IPS-15b (cell line): ENCODE measurements around the gene INS.

Source experiments
- H3K27me3 ChIP-seq: one replicate; pipeline ENCODE4 v1.6.1; 2013; ENCODE audit warnings: low read length; ENCODE audit not compliant: control insufficient read depth, insufficient read depth
- H3K36me3 ChIP-seq: one replicate; pipeline ENCODE4 v1.6.1; 2013; ENCODE audit warnings: low read length; ENCODE audit not compliant: control insufficient read depth, insufficient read depth
- H3K4me1 ChIP-seq: one replicate; pipeline ENCODE4 v1.6.1; 2013; ENCODE audit warnings: mild to moderate bottlenecking, low read length; ENCODE audit not compliant: control insufficient read depth, insufficient read depth
- H3K4me3 ChIP-seq: one replicate; pipeline ENCODE4 v1.5.1; 2013; ENCODE audit warnings: low read depth, low read length
- H3K9ac ChIP-seq: one replicate; pipeline ENCODE4 v1.6.1; 2013; ENCODE audit warnings: low read depth, mild to moderate bottlenecking, low read length
- H3K9me3 ChIP-seq: one replicate; pipeline ENCODE4 v1.6.1; 2013; ENCODE audit warnings: mild to moderate bottlenecking, low read length; ENCODE audit not compliant: control insufficient read depth, insufficient read depth

The INS gene

DNA sequence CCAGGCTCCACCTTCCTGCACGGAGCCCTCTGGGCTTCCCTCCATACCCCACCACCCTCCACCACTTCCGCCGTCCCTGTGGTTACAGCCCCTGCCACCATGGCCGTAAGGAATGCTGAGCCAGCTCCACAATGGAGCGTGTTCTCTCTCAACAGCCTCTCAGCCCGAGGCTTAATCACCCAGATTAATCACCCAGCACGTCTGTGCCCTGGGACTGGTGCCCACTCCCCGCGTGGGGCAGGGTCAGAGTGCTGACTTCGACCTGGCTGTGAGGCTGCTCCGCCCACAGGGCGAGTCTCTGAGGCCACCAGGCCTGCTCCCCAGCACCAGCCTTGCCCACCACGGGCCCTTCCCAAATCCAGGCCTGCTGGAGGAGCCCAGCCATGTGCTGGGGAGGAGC is 14.7 kb upstream of the INS start:
- H3K4me3 ChIP-seq = no peak overlapping the region

DNA sequence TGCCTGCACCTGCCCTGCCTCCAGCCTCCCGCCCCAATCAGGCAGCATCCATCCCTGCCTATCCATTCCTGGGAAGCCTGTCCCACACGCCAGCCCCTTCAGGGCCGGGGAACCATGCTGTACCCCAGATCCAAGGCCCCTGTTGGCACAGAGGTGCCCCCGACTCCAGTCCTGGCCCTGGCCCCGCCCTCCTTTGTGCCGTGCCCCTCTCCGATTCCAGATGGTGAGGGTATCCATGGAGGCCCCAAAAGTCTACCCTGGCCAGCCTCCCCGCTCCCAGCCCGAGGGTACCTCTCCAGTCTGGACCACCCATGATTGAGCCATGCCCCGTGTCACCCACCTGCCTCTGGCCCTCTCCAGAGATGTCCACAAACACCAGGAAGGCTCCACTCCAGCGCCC is 13.4 kb upstream of the INS start:
- H3K27me3 ChIP-seq = no peaks in the 10 kb centered on the region
- no peak overlapping the region for H3K4me3 ChIP-seq
- H3K4me1 ChIP-seq = no peaks in the 10 kb centered on the region
- no peaks in the 10 kb centered on the region for H3K9me3 ChIP-seq
- no peak overlapping the region for H3K9ac ChIP-seq
- H3K36me3 ChIP-seq = no peaks in the 10 kb centered on the region

More for the DNA sequence above, 14.7 kb upstream of the INS start:
- no peak overlapping the region for H3K9ac ChIP-seq
- H3K27me3 ChIP-seq = no peaks in the 10 kb centered on the region
- H3K4me1 ChIP-seq = no peaks in the 10 kb centered on the region
- H3K36me3 ChIP-seq = no peaks in the 10 kb centered on the region
- H3K9me3 ChIP-seq = no peaks in the 10 kb centered on the region

DNA sequence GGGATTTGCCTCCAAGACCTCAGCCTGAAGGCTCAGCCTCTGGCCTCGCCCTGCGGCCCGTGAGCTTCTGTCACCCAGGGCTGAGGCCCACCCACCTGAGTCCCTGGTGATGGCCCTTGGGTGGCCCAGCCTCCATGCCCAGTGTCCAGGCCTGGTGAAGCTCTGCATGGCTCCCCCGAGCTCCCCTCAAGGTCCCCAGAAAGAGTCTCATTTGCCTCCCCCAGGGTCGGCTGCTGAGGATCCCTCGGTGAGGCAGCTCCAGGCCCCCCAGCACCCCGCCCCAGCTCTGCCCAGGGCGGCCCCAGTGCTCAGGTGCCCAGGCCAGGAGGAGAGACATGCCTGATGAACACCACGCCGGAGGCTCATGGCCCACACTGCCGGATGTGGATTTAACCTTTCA is 12.8 kb upstream of the INS start:
- no peaks in the 10 kb centered on the region for H3K27me3 ChIP-seq
- H3K36me3 ChIP-seq = no peaks in the 10 kb centered on the region
- no peaks in the 10 kb centered on the region for H3K9me3 ChIP-seq
- H3K9ac ChIP-seq = no peak overlapping the region
- no peak overlapping the region for H3K4me3 ChIP-seq
- no peaks in the 10 kb centered on the region for H3K4me1 ChIP-seq

DNA sequence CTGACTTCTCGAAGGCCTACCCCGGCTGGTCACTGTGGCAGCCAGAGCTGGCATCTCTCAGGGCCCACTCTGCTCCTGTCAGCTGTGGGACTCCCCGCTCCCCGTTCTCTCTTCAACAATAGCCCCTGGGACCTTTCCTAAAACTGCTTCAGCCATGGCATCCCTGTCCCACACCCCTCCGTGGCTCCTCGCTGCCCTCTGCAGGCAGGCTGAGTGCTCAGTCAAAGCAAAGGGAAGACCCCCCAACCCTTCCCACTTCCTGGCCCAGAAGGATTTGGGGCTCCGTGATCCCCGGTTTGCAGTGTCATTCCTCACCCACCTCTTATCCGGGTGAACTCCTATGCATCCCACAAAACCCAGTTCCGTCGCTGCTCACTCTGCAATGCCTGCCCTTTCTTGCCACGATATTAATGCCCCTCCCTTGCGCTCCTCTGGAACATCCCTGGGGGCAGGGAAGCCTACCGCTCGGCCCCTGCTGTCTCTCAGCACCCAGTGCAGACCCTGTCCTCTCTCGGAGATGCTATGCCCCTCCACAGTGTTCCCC is 12.2 kb upstream of the INS start:
- Histone ChIP-seq H3K4me1 (no peaks in the 10 kb centered on the region), H3K4me3 (no peak overlapping the region), H3K36me3 (no peaks in the 10 kb centered on the region), H3K27me3 (no peaks in the 10 kb centered on the region), H3K9me3 (no peaks in the 10 kb centered on the region), H3K9ac (no peak overlapping the region)

DNA sequence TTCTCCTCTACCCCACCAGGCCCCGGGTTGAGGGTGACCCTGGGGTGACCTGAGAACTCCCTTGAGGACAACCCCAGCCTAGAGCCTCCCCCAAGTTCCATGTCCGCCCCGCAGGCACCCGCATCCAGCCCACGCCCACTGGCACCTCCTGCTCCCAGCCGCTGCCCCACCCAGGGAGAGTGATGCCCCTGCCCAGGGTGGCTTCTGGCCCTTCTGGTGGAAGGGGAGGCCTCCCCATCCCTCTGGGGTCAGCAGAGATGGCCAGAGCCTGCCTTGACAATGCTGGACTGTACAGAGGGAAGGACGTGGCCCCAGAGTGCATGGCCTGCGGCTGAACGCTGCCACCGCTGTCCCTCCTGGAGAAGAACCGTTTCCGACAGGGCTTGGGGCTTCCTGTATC is 11.7 kb upstream of the INS start:
- no peak overlapping the region for H3K4me3 ChIP-seq
- no peaks in the 10 kb centered on the region for H3K36me3 ChIP-seq
- no peak overlapping the region for H3K9ac ChIP-seq
- no peaks in the 10 kb centered on the region for H3K27me3 ChIP-seq
- no peaks in the 10 kb centered on the region for H3K4me1 ChIP-seq
- no peaks in the 10 kb centered on the region for H3K9me3 ChIP-seq

DNA sequence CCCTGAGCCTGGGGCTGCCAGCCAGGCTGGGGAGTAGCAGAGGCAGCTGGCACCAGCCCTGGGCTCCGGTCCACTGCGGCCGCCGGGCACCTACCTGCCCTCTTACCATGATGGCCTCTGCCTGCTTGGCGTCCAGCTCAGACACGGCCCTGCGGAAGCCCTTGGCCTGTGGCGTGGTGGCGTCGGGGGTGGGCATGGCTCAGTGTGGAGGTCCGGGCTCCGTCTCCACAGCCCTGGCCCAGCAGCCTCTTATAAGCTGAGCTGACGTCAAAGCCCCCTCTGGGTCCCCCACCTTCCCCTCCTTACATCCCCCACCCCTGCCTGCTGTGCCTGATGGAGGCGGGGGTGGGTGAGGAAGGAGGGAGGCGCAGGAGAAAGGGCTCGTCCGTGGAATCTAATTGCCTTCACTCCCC is 10.6 kb upstream of the INS start, which contains the start of gene TH:
TH (minus strand) TSS at position 225 of the 413 bp plus-strand sequence; CDS start at position 196, 29 bp downstream.
- H3K4me3 ChIP-seq = no peak within 1 kb of the TSS
- H3K27me3 ChIP-seq = no peaks in the 10 kb centered on the region
- H3K36me3 ChIP-seq = no peaks in the 10 kb centered on the region
- no peaks in the 10 kb centered on the region for H3K4me1 ChIP-seq
- no peak within 1 kb of the TSS for H3K9ac ChIP-seq
- no peaks in the 10 kb centered on the region for H3K9me3 ChIP-seq

DNA sequence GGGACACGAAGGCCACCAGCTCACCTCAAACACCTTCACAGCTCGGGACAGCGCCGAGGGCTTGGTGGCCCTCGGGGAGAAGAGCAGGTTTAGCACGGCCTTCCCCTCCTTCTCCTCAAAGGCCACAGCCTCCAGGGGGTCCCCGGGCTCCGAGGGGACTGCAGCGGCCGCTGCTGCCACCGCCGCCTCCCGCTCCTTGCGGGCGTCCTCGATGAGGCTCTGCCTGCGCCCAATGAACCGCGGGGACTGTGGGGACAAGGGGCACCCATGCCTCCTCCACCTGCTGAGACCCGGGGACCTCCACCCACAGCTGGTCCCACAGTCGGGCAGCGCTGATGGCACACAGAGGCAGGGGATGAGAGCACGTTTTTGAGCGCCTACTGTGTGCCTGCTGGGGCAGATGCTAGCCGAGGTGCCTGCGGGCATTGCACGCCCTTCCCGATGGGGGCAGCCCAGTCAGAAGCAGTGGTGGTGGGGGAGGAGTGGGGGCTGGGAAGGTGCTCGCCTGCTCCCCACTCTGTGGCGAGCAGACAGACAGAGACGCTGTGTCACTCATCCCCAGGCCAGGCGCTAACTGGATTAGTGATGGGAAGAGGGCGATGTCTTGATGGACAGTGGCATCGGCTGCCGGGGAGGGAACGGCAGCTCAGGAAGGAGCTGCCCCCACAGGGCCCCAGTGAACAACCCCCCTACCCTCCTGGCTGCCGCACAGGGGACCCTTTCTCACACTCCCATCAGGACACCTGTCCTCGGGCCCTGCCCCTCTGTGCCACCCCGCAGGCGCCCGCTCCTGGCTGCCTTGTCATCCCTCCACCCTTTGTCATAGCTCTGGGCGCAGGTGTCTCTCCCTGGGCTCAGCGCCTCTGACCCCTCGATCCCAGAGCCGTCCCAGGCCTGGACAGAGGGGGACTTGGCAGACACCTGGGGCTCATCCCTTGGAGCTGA is 8.9 kb upstream of the INS start:
- Histone ChIP-seq H3K27me3 (no peaks in the 10 kb centered on the region), H3K9me3 (no peaks in the 10 kb centered on the region), H3K4me1 (no peaks in the 10 kb centered on the region), H3K36me3 (no peaks in the 10 kb centered on the region), H3K4me3 (no peak overlapping the region), H3K9ac (no peak overlapping the region)

DNA sequence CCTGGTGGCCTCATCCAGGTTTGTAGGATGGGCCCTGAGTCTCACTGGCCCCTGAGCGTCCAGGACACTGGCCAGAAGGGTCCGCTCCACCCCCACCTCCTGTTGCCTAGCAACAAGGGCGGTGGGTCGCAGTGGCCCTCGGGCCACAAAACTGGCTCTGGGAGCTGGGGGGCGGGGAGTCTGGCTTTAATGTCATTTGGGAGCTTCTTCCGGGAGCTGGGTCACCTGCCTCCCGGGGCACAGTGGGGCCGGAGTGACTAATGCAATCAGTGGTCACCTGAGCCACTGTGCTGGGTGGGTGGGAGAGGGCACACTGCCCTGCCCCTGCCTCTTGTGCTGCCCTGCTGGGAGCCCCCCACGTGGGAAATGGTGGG is 8.0 kb upstream of the INS start:
- H3K27me3 ChIP-seq = no peaks in the 10 kb centered on the region
- H3K9ac ChIP-seq = no peak overlapping the region
- no peaks in the 10 kb centered on the region for H3K4me1 ChIP-seq
- no peaks in the 10 kb centered on the region for H3K36me3 ChIP-seq
- H3K4me3 ChIP-seq = no peak overlapping the region
- H3K9me3 ChIP-seq = no peaks in the 10 kb centered on the region

DNA sequence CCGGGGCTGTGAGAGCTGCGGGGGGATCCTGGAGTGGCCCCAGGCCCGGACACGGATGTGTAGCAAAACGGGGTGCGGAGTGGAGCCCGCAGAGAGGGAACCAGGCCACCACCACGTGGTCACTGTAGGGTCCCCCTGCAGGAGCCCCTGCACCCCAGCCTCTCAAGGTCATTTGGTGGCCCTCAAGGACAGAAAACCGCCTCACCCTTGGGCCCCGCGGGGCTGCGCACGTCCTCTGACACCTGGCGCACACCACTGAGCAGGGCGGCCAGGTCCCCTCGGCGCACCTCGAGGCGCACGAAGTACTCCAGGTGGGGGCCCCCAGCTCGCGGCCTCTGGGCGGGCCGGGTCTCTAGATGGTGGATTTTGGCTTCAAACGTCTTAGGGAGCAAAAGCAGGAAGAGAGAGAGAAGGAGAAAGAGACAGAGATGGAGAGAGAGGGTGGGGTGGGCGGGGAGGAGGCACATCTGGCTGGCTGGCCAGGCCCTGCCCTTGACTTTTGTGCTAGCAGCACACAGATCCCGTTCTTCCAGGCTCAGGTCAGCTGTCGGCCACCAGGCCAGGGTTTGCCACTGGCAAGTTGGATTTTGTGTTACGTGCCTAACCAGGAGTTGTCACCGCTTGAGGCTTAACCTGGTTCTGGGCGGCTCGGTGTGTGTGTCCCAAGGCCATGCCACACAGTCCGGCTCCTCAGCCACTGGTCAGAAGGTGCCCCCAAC is 7.4 kb upstream of the INS start:
- H3K9ac ChIP-seq = no peak overlapping the region
- H3K9me3 ChIP-seq = no peaks in the 10 kb centered on the region
- no peaks in the 10 kb centered on the region for H3K27me3 ChIP-seq
- H3K4me1 ChIP-seq = no peaks in the 10 kb centered on the region
- H3K4me3 ChIP-seq = no peak overlapping the region
- no peaks in the 10 kb centered on the region for H3K36me3 ChIP-seq

DNA sequence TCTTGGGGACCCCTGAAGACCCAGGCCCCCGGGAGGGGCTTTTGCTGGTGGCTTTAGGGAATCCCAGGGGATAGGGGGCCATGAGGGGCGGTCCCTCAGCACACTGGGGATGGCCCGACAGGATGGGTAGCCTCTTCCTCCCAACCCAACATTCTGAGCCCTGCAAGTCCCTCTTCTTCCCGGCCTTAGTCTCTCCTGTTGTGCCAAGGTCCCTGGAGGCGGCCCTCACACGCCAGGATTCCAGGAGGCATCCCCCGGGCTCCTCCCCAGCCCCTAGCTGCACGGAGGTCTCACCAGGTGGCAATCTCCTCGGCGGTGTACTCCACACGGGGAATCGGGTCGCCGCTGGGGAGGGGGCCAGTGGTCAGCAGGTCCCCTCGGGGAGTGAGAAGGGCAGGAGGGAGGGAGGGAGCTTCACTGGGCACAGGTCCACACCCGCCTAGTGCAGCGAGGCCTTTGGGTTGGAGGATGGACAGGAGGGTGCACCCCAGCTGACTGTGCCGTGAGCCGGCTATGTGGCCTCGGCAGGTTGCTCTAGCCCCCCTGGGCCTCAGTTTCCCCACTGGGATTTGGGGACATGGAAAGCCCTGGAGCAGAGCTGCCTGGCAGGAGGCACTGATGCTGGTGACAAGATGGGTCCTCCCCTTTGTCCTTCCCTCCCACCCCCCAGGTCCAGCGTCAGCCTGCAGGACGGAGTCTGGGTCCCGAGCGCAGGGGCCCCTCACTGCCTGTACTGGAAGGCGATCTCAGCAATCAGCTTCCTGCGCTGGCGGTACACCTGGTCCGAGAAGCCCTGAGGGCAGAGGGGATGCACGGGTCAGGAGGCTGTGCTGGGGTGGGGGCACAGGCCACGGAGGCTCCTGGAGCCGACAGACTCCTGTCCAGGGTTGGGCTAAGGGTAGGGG is 6.4 kb upstream of the INS start:
- no peaks in the 10 kb centered on the region for H3K27me3 ChIP-seq

More for the DNA sequence above, 6.4 kb upstream of the INS start:
- no peak overlapping the region for H3K4me3 ChIP-seq
- H3K36me3 ChIP-seq = no peaks in the 10 kb centered on the region
- H3K9ac ChIP-seq = no peak overlapping the region
- no peaks in the 10 kb centered on the region for H3K9me3 ChIP-seq
- no peaks in the 10 kb centered on the region for H3K4me1 ChIP-seq
